ENCODE measurements around the gene ZNF30.

DNA sequence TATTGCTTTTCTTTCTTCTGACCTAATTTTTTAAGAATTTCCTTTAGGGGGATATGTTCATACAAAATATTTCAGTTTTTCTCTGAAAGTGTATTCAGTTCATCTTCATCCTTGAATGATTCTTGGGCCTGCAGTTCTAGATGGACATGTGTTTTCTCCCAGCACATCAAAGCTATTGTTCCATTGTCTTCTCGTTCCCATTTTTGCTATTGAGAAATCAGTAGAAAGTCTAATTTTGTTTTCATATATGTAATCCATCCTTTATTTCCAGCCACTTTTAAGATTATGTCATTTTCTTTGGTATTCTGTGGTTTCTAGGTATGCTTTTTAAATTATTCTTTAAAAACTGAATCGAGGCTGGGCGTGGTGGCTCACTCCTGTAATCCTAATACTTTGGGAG is 57.6 kb downstream of the ZNF30 start:
- TF ChIP-seq EZH2 (IDR thresholded peaks at IDR 0.05; ENCODE audit: borderline replicate concordance, insufficient read depth, low read depth, low read length, poor library complexity, severe bottlenecking) = no peak
- TF ChIP-seq, protein P1, sequence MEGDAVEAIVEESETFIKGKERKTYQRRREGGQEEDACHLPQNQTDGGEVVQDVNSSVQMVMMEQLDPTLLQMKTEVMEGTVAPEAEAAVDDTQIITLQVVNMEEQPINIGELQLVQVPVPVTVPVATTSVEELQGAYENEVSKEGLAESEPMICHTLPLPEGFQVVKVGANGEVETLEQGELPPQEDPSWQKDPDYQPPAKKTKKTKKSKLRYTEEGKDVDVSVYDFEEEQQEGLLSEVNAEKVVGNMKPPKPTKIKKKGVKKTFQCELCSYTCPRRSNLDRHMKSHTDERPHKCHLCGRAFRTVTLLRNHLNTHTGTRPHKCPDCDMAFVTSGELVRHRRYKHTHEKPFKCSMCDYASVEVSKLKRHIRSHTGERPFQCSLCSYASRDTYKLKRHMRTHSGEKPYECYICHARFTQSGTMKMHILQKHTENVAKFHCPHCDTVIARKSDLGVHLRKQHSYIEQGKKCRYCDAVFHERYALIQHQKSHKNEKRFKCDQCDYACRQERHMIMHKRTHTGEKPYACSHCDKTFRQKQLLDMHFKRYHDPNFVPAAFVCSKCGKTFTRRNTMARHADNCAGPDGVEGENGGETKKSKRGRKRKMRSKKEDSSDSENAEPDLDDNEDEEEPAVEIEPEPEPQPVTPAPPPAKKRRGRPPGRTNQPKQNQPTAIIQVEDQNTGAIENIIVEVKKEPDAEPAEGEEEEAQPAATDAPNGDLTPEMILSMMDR (IDR thresholded peaks at IDR 0.05) = no peak

Measured in B cell (primary cell).